ENCODE data around the gene HMGCLL1. TPM values are rescaled to one million over a fixed set of nuclear protein-coding genes. Genes with fewer than 3 reads are reported as not detected.

The HMGCLL1 gene
- total RNA-seq, 4 donors from 2014 or later, result 0.31 to 2.3 (median 1.3) TPM

- 83 to 88% methylated on average over 2 of the region's 2 CpGs for WGBS, 2 donors (ENCODE audit: low coverage in 1 of 2)
- no peaks in the 10 kb centered on the region for H3K27me3 ChIP-seq
- no peak overlapping the region for H3K27ac ChIP-seq
- no peak overlapping the region for H3K4me3 ChIP-seq
- no peaks in the 10 kb centered on the region for H3K9me3 ChIP-seq
- ATAC-seq, result no peak
- H3K4me1 ChIP-seq, result no peaks in the 10 kb centered on the region
- H3K36me3 ChIP-seq, result no peaks in the 10 kb centered on the region
- TF ChIP-seq POLR2AphosphoS5 (IDR thresholded peaks at IDR 0.05) (no peak), EP300 (IDR thresholded peaks at IDR 0.05) (no peak), CTCF (IDR thresholded peaks at IDR 0.05) (no peak), POLR2A (IDR thresholded peaks at IDR 0.05) (no peak)
Measured at GRCh38 chr6:55560290-55560885, 18.6 kb downstream of the HMGCLL1 start.

GRCh38 chr6:55557146-55557545, 21.8 kb downstream of the HMGCLL1 start:
- no peak for ATAC-seq
- no peak overlapping the region for H3K4me3 ChIP-seq
- H3K27me3 ChIP-seq, result no peaks in the 10 kb centered on the region
- H3K36me3 ChIP-seq, result no peaks in the 10 kb centered on the region
- no peak overlapping the region for H3K27ac ChIP-seq
- WGBS, 2 donors (ENCODE audit: low coverage in 1 of 2), result 78 to 82% methylated on average over 7 of the region's 7 CpGs
- no peaks in the 10 kb centered on the region for H3K9me3 ChIP-seq
- H3K4me1 ChIP-seq, result no peaks in the 10 kb centered on the region
- TF ChIP-seq EP300 (IDR thresholded peaks at IDR 0.05), result no peak
- TF ChIP-seq POLR2A (IDR thresholded peaks at IDR 0.05), result no peak
- TF ChIP-seq POLR2AphosphoS5 (IDR thresholded peaks at IDR 0.05), result no peak
- TF ChIP-seq CTCF (IDR thresholded peaks at IDR 0.05), result no peak

DNA sequence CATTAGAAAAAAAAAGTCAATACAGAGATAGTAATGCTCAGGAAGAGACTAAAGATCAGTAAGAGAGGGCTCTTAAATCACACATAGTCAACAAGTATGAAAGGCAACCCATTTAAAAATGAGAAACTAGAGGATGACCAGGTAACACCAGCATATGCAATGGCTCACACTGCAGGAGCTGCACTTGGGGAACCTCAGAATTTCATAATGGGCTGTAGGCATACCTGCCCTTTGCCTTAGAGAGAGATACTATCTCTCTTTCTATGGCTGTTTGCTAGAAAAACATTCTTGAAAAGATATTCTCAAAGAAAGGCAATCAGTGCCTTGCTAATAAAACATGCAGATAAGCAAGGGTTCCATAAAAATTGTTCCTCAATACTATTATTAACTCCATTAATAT, 33.2 kb downstream of the HMGCLL1 start:
- Histone ChIP-seq H3K27me3 (no peaks in the 10 kb centered on the region), H3K4me3 (no peak overlapping the region), H3K4me1 (no peaks in the 10 kb centered on the region), H3K27ac (no peak overlapping the region), H3K36me3 (no peaks in the 10 kb centered on the region), H3K9me3 (no peaks in the 10 kb centered on the region)
- no peak for ATAC-seq
- no peak for TF ChIP-seq POLR2A (IDR thresholded peaks at IDR 0.05)

DNA sequence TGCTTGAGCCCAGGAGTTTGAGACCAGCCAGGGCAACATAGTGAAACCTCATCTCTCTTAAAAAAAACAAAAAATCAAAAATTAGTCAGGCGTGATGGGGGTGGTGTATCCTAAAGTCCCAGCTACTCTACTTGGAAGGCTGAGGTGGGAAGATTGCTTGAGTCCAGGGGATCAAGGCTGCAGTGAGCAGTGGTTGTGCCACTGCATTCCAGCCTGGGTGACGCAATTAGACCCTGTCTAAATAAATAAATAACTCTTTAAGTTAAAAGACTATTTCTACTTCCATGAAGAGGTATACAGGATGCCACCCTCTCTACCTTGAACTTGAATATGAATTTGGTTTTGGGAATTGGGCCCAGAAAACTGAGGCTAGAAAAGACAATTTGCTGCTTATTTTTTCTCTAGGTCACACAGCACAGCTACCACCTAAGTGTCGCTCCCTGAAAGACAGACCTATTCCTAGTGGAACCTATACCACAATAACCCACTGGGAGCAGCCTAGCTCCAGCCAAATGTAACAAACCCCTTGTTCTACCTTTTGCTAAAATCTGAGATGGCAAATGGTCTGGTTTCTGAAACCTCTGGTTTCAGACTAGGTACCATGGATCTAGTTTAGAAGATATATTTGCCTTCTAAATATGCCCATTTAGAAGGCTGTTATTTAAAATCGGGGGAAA, 35.2 kb downstream of the HMGCLL1 start:
- no peaks in the 10 kb centered on the region for H3K27me3 ChIP-seq
- 94 to 95% methylated on average over 2 to 4 of the region's 4 CpGs for WGBS, 2 donors (ENCODE audit: low coverage in 1 of 2)
- no peak for ATAC-seq

GRCh38 chr6:55541024-55541423, 38.0 kb downstream of the HMGCLL1 start:
- Histone ChIP-seq H3K4me3 (no peak overlapping the region), H3K27me3 (no peaks in the 10 kb centered on the region), H3K27ac (no peak overlapping the region), H3K4me1 (no peaks in the 10 kb centered on the region), H3K9me3 (no peaks in the 10 kb centered on the region), H3K36me3 (no peaks in the 10 kb centered on the region)
- WGBS, 2 donors (ENCODE audit: low coverage in 1 of 2), result 86 to 92% methylated on average over 1 of the region's 1 CpG
- TF ChIP-seq POLR2A (IDR thresholded peaks at IDR 0.05) (no peak), CTCF (IDR thresholded peaks at IDR 0.05) (no peak), POLR2AphosphoS5 (IDR thresholded peaks at IDR 0.05) (no peak), EP300 (IDR thresholded peaks at IDR 0.05) (no peak)
- no peak for ATAC-seq

More for the DNA sequence above, 35.2 kb downstream of the HMGCLL1 start:
- TF ChIP-seq CTCF (IDR thresholded peaks at IDR 0.05), result no peak
- no peak for TF ChIP-seq POLR2AphosphoS5 (IDR thresholded peaks at IDR 0.05)
- no peak for TF ChIP-seq EP300 (IDR thresholded peaks at IDR 0.05)
- no peak for TF ChIP-seq POLR2A (IDR thresholded peaks at IDR 0.05)
- Histone ChIP-seq H3K9me3 (no peaks in the 10 kb centered on the region), H3K4me3 (no peak overlapping the region), H3K27ac (no peak overlapping the region), H3K36me3 (no peaks in the 10 kb centered on the region), H3K4me1 (no peaks in the 10 kb centered on the region)

Measured in gastroesophageal sphincter (tissue), 4 donors.